IPS-20b (cell line): ENCODE results near the gene RBMY1B.
"Not testable (repeated sequence)": the region's sequence is repeated elsewhere in the genome, so short reads cannot be mapped to it uniquely, and the experiment has no call there.

ENCODE experiments used
- H3K27ac ChIP-seq: one replicate; pipeline ENCODE4 v1.5.1; 2013; ENCODE audit warnings: low read length
- H3K27me3 ChIP-seq: 2 replicates; pipeline ENCODE4 v1.6.1; 2013; ENCODE audit warnings: mild to moderate bottlenecking, low read length, inconsistent platforms; ENCODE audit not compliant: insufficient read depth
- H3K36me3 ChIP-seq: 2 replicates; pipeline ENCODE4 v1.6.1; 2013; ENCODE audit warnings: low read depth, mild to moderate bottlenecking, inconsistent platforms, low read length, moderate library complexity; ENCODE audit not compliant: insufficient read depth
- H3K4me1 ChIP-seq: 2 replicates; pipeline ENCODE4 v1.6.1; 2013; ENCODE audit warnings: mild to moderate bottlenecking, control low read depth, inconsistent platforms, low read length, moderate library complexity; ENCODE audit not compliant: insufficient read depth
- H3K4me3 ChIP-seq: 2 replicates; pipeline ENCODE4 v1.5.1; 2013; ENCODE audit warnings: mild to moderate bottlenecking, low read length, inconsistent platforms
- H3K9ac ChIP-seq: 2 replicates; pipeline ENCODE4 v1.6.1; 2013; ENCODE audit warnings: low read depth, mild to moderate bottlenecking, inconsistent platforms, low read length, moderate library complexity
- H3K9me3 ChIP-seq: 2 replicates; pipeline ENCODE4 v1.6.1; 2013; ENCODE audit warnings: mild to moderate bottlenecking, low read depth, low read length, inconsistent platforms; ENCODE audit not compliant: insufficient read depth

RBMY1B gene

DNA sequence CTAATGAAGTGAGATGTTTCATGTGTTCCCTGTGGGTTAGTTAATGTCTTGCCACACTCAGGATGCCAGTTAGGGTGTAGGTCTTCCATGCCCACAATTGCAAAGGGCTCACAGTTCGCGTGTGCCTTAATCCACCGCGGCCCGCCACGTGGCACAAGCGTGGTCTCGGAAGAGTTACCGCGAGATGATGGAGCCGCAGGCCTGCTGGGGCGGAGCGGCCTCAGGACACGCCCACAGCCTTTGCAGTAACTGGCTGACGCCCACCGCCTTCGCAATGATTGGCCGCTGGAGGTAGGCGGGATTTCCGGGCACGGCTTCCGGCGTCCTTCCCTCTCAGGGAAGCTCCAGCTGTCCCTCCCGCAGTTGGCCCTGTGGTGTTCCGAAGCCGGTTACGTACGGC, at the start of gene RBMY1B:
RBMY1B (plus strand) TSS at position 301 of the 400 bp plus-strand sequence. CDS start 2,013 bp downstream, outside the sequence.
- not testable (repeated sequence) for H3K36me3 ChIP-seq, H3K27ac ChIP-seq, H3K27me3 ChIP-seq, H3K4me3 ChIP-seq, H3K9me3 ChIP-seq, H3K4me1 ChIP-seq, H3K9ac ChIP-seq

DNA sequence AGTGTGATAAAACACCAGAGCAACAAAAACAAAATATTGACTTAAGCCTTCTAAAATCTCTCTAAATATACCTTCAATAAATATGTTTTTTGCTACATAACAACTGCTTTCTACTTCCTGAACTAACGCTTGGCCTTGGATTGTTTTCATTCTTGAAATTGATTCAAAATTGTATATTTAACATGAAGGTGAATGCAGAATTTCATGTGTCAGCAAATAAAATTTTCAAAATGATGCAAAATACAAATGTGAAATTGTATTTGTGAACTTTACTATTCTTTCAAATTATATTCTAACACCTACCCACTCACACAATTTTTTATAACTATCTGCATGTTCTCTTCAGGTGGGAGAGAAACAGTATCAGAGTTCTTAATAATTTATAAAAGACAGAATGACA, 48.2 kb upstream of the RBMY1B start:
- not testable (repeated sequence) for H3K27ac ChIP-seq, H3K4me1 ChIP-seq, H3K27me3 ChIP-seq, H3K9ac ChIP-seq, H3K4me3 ChIP-seq, H3K36me3 ChIP-seq, H3K9me3 ChIP-seq

- Histone ChIP-seq H3K4me1 (no peaks in the 10 kb centered on the region), H3K27ac (no peak overlapping the region), H3K4me3 (no peak overlapping the region), H3K9ac (no peak overlapping the region), H3K27me3 (no peaks in the 10 kb centered on the region), H3K9me3 (no peaks in the 10 kb centered on the region), H3K36me3 (no peaks in the 10 kb centered on the region)
Observed at GRCh38 chrY:21482967-21483366, 28.2 kb upstream of the RBMY1B start.

GRCh38 chrY:21534579-21534978, 23.4 kb downstream of the RBMY1B start, which contains the start of gene RBMY1A1:
RBMY1A1 (plus strand) TSS chrY:21534879; CDS start chrY:21536892, 2,013 bp downstream.
- not testable (repeated sequence) for H3K4me3 ChIP-seq, H3K9me3 ChIP-seq

GRCh38 chrY:21559316-21559984, 48.3 kb downstream of the RBMY1B start:
- not testable (repeated sequence) for H3K27me3 ChIP-seq, H3K4me3 ChIP-seq, H3K36me3 ChIP-seq, H3K4me1 ChIP-seq, H3K9me3 ChIP-seq, H3K27ac ChIP-seq, H3K9ac ChIP-seq

More at GRCh38 chrY:21534579-21534978, 23.4 kb downstream of the RBMY1B start, which contains the start of gene RBMY1A1:
- H3K4me1 ChIP-seq, H3K27ac ChIP-seq, H3K36me3 ChIP-seq, H3K9ac ChIP-seq, H3K27me3 ChIP-seq: not testable (repeated sequence)
